ENCODE data around the gene DHRS1.
A peak's percentile ranks its signal among the peaks of the same experiment; 100 is the strongest.

The DHRS1 gene

DNA sequence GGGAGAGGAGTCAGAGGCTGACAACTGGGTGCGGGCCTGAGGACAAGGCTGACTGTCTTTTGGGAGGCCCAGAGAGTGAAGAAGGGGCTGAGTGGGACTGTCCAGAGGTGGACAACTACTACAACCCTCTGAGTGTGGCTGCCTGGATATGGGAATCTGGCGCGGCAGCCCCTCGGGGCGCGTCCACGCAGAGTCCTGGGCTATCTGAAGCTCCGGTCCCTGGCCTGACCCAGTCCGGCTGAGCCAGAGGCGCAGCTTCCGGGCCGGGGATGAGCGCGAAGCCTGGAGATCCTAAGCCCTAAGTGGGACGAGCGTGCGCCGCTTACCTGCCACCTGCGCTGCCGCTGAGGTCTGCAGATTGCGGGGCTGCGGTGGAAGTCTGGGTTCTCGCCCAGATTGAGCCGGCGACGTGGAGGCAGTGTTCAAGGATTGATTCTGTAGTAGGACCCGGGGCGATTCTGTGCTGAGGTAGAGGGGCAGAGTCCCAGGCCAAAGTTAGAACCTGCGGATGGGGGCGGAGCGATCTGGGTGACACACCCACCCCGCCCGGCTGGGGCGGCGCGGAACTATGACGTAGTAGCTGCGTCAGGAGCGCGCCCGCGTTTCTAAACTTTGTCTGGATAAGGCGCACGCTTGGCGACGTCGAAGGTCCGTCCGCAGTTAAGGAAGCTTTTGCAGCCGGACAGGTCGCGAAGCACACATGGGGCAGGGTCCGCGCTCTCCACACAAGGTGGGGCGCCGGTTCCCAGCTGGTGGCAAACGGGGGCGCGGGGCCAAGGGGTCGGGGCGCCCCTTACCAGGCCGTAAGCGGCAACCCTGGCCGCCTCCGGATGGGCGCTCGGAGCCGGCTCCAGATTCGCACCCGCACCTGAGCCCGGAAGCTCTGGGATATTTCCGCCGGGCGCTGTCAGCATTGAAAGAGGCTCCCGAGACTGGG, at the start of gene DHRS1, which contains the start of gene NOP9:
TSS of gene DHRS1 (minus strand) at position 526 of the 937 bp plus-strand sequence. CDS start 674 bp downstream, outside the sequence.
TSS of gene NOP9 (plus strand) at position 596 of the 937 bp plus-strand sequence. CDS start at position 701, 105 bp downstream.
- DNase-seq (ENCODE audit: low read depth, low spot score), result peak; percentile 81

GRCh38 chr14:24348186-24348585, 48.6 kb upstream of the DHRS1 start:
- no peak for DNase-seq (ENCODE audit: low read depth, low spot score)

- DNase-seq (ENCODE audit: low read depth, low spot score), result no peak
These were observed 47.6 kb upstream of the DHRS1 start for GRCh38 chr14:24347134-24347533.

DNA sequence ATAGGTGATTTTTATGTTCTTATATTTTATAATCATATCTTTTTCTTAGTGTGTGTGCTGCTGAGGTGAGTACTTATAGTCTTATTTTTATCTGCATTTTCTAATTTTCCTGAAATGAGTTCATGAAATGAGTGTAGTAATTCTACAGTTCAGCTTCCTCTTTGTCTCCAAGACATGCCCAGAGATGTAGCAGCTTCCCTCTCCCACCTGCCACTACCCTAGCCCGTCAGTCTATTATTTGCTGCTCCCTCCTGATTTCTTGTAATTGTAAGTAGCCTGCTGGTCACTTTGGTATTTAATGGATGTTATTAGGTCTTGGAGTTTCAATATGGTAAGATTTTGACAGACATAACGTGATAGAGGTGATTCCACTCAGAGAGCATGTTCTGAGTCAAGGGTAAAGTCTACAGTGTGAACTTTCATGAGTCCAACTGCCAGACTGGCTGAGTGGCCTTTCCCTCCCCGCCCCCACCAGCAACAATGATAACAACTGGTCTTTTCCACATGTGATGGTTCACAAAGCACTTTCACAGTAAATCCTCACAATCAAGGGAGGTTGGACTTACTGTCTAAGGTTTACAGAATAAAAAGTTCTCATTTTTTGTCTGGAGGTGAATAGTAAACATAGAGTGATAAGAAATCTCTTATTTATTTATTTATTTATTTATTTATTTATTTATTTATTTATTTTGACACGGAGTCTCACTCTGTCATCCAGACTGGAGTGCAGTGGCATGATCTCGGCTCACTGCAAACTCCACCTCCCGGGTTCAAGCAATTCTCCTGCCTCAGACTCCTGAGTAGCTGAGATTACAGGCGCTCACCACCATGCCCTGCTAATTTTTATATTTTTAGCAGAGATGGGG, 44.4 kb upstream of the DHRS1 start:
- DNase-seq (ENCODE audit: low read depth, low spot score), result no peak

DNA sequence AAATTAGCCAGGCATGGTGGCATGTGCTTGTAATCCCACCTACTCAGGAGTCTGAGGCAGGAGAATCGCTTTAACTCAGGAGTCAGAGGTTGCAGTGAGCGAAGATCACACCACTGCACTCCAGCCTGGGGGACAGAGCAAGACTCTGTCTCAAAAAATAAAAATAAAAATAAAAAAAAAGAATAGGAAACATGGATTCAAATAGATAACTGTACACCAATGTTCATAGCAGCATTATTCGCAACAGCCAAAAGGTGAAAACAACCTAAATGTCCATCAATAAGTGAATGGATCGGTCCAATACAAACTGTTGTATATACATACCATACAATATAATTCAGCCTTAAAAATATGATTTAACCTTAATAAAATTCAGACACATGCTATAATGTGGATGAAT, 43.3 kb upstream of the DHRS1 start:
- no peak for DNase-seq (ENCODE audit: low read depth, low spot score)

DNA sequence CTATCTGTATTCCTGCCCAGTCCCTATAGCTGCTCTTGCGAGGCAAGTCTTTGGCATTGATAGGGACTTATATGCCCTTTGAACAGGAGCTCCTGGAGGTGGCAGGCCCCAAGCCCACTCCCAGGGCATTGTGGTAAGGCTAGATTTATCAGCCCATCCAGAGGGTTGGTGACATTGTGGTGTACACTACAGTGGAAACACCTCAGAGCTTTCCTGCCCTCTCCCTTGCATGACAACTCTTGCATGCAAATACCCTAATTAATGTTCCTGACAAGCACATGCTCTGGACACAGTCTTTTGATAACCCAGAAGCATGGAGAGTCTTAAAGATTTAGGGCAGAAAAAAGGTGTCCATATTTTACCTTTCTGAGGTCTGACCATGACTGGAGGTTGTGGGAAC, 41.0 kb upstream of the DHRS1 start:
- DNase-seq (ENCODE audit: low read depth, low spot score), result no peak

GRCh38 chr14:24339284-24340151, 39.9 kb upstream of the DHRS1 start, which contains the start of gene RIPK3:
TSS of gene RIPK3 (minus strand) at chr14:24339991. CDS start at chr14:24339826, 165 bp downstream.
- peak; percentile 46 for DNase-seq (ENCODE audit: low read depth, low spot score)

- DNase-seq (ENCODE audit: low read depth, low spot score), result no peak
These were observed 39.3 kb upstream of the DHRS1 start for GRCh38 chr14:24338843-24339242.

DNA sequence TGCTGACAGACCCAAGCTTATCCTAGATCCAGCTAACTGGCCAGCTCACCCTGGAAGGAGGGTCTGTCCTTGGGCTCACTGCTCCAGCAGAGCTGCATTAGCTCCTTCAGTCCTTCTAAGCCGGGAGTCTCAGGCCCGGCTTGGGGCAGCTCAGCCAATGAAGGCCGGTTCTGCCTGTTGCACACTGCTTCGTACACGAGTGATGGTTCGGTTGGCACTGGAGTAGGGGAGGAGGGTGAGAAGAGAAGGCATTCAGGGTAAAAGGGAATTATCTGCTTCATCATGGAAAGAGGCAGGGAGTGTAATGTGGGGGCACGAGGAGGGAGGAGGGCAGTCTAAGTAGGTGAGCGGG, 38.2 kb upstream of the DHRS1 start:
- DNase-seq (ENCODE audit: low read depth, low spot score), result no peak

GRCh38 chr14:24337144-24337823, 37.7 kb upstream of the DHRS1 start:
- no peak for DNase-seq (ENCODE audit: low read depth, low spot score)

- DNase-seq (ENCODE audit: low read depth, low spot score), result no peak
These were observed 36.0 kb upstream of the DHRS1 start for GRCh38 chr14:24335461-24336171.

GRCh38 chr14:24334431-24335291, 35.1 kb upstream of the DHRS1 start, which contains the start of gene ADCY4:
TSS of gene ADCY4 (minus strand) at chr14:24335071. CDS start at chr14:24334652, 419 bp downstream.
- DNase-seq (ENCODE audit: low read depth, low spot score), result no peak

- peak; percentile 65 for DNase-seq (ENCODE audit: low read depth, low spot score)
These were observed 32.9 kb upstream of the DHRS1 start for GRCh38 chr14:24332268-24332993.

- no peak for DNase-seq (ENCODE audit: low read depth, low spot score)
These were observed 32.2 kb upstream of the DHRS1 start for GRCh38 chr14:24331731-24332267.

DNA sequence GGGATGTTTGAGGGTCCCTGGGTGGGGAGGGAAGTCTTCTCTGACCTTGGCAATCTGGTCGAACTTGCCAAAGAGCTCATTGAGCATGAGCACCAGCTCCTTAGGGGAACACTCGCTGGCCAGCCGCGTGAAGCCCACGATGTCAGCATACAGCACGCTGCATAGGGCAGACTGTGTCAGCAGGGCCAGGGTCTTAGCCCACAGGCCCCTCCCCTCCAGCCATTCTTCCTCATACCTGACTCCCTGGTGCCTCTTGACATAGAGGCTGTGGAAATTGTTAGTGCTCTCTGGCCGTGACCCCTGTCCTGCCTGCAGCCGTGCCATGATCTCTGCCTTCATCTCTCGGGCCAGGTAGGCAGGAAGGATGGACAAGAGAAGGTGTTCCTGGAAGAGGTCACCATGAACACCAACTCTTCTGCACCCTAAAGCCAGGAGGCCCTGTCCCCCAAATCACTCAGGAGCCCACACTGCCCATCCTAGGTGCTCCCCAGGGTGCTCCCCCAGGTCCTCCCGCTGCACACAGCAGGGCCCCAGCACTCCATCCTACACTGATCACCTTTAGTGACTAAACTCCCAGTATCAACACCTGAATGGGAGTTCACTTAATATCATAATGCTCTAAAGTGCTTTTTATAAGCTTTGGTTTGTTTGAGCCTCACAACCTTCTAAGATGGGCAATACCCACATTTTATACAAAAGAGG, 31.5 kb upstream of the DHRS1 start:
- DNase-seq (ENCODE audit: low read depth, low spot score), result no peak

GRCh38 chr14:24329736-24330135, 30.2 kb upstream of the DHRS1 start:
- no peak for DNase-seq (ENCODE audit: low read depth, low spot score)

GRCh38 chr14:24329073-24329663, 29.6 kb upstream of the DHRS1 start:
- no peak for DNase-seq (ENCODE audit: low read depth, low spot score)
